Activated naive CD8-positive, alpha-beta T cell treated with anti-CD3 and anti-CD28 coated beads for 36 hours (primary cell): ENCODE results near the gene ATG10. TPM values are rescaled to one million over a fixed set of nuclear protein-coding genes. Genes with fewer than 3 reads are reported as not detected.
A peak's percentile ranks its signal among the peaks of the same experiment; 100 is the strongest.

Source experiments
- DNase-seq: peaks from one replicate; pipeline ENCODE4 v3.0.0; 2021
- H3K27ac Mint-ChIP-seq: one replicate; pipeline ENCODE4 v1.8.0; 2022; ENCODE audit warnings: mild to moderate bottlenecking, moderate library complexity, mixed read lengths
- H3K27me3 Mint-ChIP-seq: one replicate; pipeline ENCODE4 v1.8.0; 2022; ENCODE audit warnings: mild to moderate bottlenecking, mixed read lengths
- H3K36me3 Mint-ChIP-seq: one replicate; pipeline ENCODE4 v1.8.0; 2021; ENCODE audit warnings: mild to moderate bottlenecking, mixed read lengths
- H3K4me1 Mint-ChIP-seq: one replicate; pipeline ENCODE4 v1.8.0; 2021; ENCODE audit warnings: mixed read lengths
- H3K4me3 Mint-ChIP-seq: one replicate; pipeline ENCODE4 v1.8.0; 2022; ENCODE audit warnings: mild to moderate bottlenecking, moderate library complexity, mixed read lengths
- H3K9me3 Mint-ChIP-seq: one replicate; pipeline ENCODE4 v1.8.0; 2022; ENCODE audit warnings: mixed read lengths
- total RNA-seq, 2 experiments: library from RNA; stranded (reverse); gene quantifications; one replicate each; pipeline ENCODE4 v1.2.3, GENCODE V29; 2021

ATG10 gene
- total RNA-seq, 2 experiments from 2014 or later: 9.3 to 10.7 TPM

DNA sequence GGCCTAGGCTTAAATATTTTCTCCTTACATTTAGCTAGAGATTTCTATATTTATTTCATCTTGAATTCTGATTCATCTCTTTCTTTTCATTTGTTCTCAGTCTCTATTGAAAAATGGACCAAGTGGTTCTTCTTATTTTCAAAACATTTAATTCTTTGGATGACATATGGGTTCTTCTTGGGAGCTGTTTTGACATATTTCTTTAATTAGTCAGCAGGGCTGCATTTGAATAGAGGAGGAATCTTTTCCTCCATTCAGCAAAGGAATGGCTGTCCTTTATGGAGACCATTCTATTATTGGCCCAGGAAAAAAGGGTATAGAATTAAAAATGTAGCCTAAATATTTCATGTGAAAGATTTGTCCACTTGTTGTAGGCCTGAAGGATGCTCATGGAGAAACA is 196.5 kb downstream of the ATG10 start:
- no peaks in the 10 kb centered on the region for H3K36me3 Mint-ChIP-seq
- no peak for DNase-seq
- no peak overlapping the region for H3K4me3 Mint-ChIP-seq
- no peaks in the 10 kb centered on the region for H3K27me3 Mint-ChIP-seq
- no peaks in the 10 kb centered on the region for H3K9me3 Mint-ChIP-seq
- no peak overlapping the region for H3K27ac Mint-ChIP-seq
- H3K4me1 Mint-ChIP-seq: peaks cover 6% of the 10 kb centered on the region

DNA sequence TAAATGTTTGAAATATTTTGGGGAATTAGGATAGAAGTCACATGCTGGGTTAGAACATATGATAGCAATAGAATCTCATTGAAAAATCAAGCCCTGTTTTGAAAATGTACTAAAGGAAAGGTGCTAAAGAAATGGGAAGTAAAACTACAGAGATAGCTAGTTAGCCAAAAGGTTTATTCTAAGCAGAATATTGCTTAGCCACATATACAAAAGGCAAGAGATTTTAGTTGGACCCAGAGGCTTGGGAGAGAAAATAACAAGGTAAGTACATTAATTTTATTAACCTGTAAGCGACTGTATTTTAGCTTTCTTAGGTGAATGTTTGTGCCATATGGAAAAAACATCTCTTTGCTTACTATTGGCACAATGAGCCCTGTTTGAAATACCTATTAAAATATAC is 198.1 kb downstream of the ATG10 start:
- Mint-ChIP-seq H3K4me3 (no peak overlapping the region), H3K9me3 (no peaks in the 10 kb centered on the region), H3K36me3 (no peaks in the 10 kb centered on the region)

DNA sequence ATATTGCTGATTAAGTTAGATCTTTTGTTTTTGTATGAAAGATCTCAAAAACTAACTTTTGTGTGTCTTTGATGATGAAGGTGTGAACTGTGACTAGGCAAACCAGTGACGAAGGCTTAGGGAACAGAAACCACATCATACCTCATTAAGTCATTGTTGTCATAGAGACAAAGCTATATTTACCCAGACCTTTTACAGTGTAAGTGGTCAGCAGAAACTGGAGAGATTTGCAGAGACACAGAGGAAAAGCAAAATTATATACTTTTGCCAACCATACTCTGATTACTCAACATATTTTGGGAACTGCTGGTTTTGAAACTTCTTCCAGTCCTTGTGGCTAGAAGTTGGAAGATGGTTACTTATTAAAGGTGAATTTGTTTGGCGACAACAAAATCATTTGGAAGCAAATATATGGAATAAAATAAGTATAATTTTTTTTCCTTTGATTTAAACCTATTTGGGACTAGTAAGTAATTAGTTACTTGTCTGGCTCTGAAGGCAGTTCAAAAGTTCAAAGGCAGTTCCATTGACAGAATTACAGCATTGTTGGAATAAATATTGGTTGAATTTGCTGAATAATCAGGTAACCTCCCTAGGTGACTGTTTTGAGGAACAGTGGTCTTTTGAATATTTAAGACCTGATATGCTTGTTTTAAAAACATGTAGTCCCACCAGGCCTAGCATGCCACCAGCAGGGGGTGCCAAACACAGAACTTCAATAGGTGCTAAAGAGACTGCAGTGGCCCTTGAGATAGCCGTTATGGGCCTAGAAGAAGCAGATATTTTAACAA is 202.5 kb downstream of the ATG10 start:
- peak; percentile 56 for DNase-seq
- Mint-ChIP-seq H3K4me3 (no peak overlapping the region), H3K4me1 (peaks cover 7% of the 10 kb centered on the region), H3K9me3 (no peaks in the 10 kb centered on the region), H3K27me3 (no peaks in the 10 kb centered on the region), H3K27ac (no peak overlapping the region), H3K36me3 (peaks cover 1% of the 10 kb centered on the region)

More for the DNA sequence above, 198.1 kb downstream of the ATG10 start:
- Mint-ChIP-seq H3K27ac (no peak overlapping the region), H3K27me3 (no peaks in the 10 kb centered on the region), H3K4me1 (peaks cover 7% of the 10 kb centered on the region)
- no peak for DNase-seq

DNA sequence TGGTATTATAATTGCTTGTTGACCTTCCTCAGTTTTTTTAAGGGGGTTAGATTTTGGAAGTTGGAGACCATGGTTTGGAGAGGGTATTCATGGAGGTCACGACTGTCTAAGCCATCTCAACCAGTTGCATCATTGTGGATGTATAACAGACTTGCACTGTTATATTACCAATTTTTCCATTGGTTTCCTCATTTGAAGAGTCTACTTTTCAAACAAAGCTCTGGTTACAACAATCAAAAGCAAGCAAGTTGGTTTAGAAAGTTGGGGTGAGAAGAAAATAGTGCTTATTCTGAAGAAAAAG is 203.0 kb downstream of the ATG10 start:
- H3K4me1 Mint-ChIP-seq: peaks cover 7% of the 10 kb centered on the region
- no peak for DNase-seq
- no peaks in the 10 kb centered on the region for H3K9me3 Mint-ChIP-seq
- H3K36me3 Mint-ChIP-seq: peaks cover 3% of the 10 kb centered on the region
- no peak overlapping the region for H3K27ac Mint-ChIP-seq
- no peak overlapping the region for H3K4me3 Mint-ChIP-seq
- no peaks in the 10 kb centered on the region for H3K27me3 Mint-ChIP-seq

DNA sequence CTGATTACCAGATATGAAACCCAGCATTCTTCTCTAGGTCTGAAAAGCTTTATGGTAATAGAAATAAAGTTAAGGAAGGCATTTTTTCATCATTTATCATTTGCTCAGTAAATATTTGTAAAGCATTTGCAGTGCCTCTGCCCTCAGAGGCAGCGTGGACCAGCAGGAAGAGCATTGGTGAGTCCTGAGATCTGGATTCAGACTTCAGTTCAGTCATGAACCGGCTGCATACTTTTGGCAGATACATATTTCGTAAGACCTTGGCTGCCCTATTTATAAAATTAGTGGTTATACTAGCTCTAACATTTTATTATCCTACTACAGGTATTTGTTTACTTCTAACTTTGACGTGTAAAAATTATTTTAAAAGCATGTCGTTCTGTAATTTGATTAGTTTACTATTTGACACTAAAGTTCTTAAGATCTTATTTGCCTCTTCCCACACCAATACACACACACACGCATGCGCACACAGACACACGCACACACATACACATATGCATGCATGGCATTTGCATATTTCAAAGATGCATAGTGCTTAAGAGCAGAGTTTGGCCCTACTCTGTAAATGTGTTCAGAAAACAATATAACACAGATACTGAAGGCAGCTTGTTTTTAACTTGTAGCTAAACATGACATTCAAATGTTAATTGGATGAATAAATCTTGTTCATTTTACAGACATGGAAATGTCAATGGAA is 204.4 kb downstream of the ATG10 start:
- Mint-ChIP-seq H3K36me3 (peaks cover 8% of the 10 kb centered on the region), H3K4me1 (peaks cover 7% of the 10 kb centered on the region), H3K27me3 (no peaks in the 10 kb centered on the region), H3K27ac (no peak overlapping the region), H3K9me3 (no peaks in the 10 kb centered on the region), H3K4me3 (no peak overlapping the region)
- DNase-seq: no peak

DNA sequence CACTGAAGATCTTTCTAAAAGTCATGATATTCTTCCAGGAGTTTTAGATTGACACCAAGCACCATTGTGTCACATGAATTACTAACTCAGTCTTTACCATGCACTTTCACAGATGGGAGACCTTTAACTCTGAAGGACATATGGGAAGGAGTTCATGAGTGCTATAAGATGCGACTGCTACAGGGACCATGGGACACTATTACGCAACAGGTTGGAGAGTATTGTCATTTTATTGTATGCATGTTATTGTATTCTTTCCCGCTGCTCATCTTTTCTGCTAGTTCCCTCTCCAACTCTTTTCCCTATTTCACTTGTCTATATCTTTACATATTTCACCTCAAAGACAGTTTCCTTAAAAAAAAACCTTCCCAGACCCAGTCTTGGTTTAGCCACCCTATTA is 206.6 kb downstream of the ATG10 start:
- Mint-ChIP-seq H3K27ac (no peak overlapping the region), H3K36me3 (peaks cover 17% of the 10 kb centered on the region), H3K4me3 (no peak overlapping the region), H3K27me3 (no peaks in the 10 kb centered on the region), H3K4me1 (peaks cover 7% of the 10 kb centered on the region), H3K9me3 (no peaks in the 10 kb centered on the region)
- no peak for DNase-seq

DNA sequence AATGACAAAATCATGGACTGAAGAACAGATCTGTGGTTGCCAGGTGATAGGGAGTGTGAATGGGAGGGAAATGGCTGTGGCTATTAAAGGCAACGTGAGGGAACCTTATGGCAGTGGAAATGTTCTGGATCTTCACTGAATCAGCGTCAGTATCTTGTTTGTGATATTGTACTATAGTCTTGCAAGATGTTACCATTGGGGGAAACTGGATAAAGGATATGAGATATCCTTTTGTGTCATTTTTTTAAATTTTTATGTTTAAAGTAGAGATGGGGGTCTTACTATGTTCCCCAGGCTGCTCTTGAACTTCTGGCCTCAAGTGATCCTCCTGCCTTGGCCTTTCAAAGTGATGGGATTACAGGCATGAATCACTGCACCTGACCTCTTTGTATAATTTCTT is 210.8 kb downstream of the ATG10 start:
- Mint-ChIP-seq H3K27me3 (no peaks in the 10 kb centered on the region), H3K4me3 (no peak overlapping the region), H3K36me3 (peaks cover 17% of the 10 kb centered on the region), H3K9me3 (no peaks in the 10 kb centered on the region), H3K4me1 (no peaks in the 10 kb centered on the region), H3K27ac (no peak overlapping the region)
- no peak for DNase-seq

DNA sequence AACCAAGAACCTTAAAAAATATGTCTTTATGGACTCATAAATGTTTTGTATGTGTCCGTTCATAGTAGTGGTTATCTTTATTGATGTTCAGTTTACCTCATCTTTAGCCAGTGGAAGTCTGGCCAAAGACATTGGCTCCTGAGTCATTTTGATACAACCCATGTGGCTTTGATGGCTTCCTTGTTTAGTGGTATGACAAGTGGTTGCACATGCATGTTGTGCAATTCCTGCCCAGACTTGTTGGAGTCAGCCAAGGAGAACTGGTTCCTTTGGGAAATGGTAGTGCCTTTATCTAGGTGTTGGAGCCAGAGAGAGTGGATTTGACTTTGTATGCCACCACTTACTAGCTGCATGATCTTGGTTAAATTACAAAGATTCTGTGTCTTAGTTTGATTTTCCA is 212.0 kb downstream of the ATG10 start:
- no peak overlapping the region for H3K4me3 Mint-ChIP-seq

DNA sequence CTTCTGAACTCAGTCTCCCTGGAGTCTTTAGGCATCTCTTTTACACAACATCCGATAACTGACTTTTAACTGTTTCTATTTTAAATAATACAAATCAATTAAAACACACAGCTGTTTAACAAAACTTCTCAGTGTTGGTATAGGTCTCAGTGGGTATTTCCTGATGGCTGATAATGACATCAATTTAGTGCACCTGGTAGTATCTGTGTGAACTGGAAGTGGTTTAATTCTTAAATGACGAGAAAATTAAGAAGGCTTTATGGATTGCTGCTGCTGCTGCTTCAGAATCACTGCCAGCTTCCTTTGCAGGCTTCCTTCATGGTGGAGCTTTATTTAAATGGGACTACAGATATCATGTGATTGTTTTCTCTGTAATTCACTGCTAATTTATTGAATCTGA is 214.0 kb downstream of the ATG10 start:
- no peaks in the 10 kb centered on the region for H3K27me3 Mint-ChIP-seq
- H3K9me3 Mint-ChIP-seq: no peaks in the 10 kb centered on the region
- peaks cover 11% of the 10 kb centered on the region for H3K36me3 Mint-ChIP-seq
- no peak overlapping the region for H3K4me3 Mint-ChIP-seq
- H3K4me1 Mint-ChIP-seq: no peaks in the 10 kb centered on the region
- DNase-seq: no peak
- no peak overlapping the region for H3K27ac Mint-ChIP-seq

More for the DNA sequence above, 212.0 kb downstream of the ATG10 start:
- Mint-ChIP-seq H3K9me3 (no peaks in the 10 kb centered on the region), H3K27ac (no peak overlapping the region), H3K36me3 (peaks cover 15% of the 10 kb centered on the region), H3K4me1 (no peaks in the 10 kb centered on the region), H3K27me3 (no peaks in the 10 kb centered on the region)
- DNase-seq: no peak

DNA sequence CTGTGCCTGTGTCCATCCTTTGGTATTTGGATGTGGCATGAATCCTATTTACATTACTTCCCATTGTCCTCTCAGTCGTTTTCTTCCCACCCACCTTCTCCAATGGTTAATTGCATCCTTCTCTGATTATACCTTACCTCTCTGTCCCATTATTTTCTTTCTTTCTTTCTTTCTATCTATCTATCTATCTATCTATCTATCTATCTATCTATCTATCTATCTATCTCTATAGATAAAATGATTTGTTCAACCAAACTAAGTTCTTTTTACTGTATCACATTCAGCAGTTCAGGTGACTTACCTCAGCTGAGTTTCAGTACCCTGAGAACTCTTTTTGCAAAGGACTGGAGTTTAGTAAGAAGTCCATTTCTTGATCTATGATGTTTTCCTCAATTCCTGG is 225.7 kb downstream of the ATG10 start:
- no peak for DNase-seq
- no peaks in the 10 kb centered on the region for H3K4me1 Mint-ChIP-seq
- no peak overlapping the region for H3K27ac Mint-ChIP-seq
- peaks cover 1% of the 10 kb centered on the region for H3K9me3 Mint-ChIP-seq
- H3K36me3 Mint-ChIP-seq: peaks cover 2% of the 10 kb centered on the region
- H3K27me3 Mint-ChIP-seq: no peaks in the 10 kb centered on the region
- no peak overlapping the region for H3K4me3 Mint-ChIP-seq

DNA sequence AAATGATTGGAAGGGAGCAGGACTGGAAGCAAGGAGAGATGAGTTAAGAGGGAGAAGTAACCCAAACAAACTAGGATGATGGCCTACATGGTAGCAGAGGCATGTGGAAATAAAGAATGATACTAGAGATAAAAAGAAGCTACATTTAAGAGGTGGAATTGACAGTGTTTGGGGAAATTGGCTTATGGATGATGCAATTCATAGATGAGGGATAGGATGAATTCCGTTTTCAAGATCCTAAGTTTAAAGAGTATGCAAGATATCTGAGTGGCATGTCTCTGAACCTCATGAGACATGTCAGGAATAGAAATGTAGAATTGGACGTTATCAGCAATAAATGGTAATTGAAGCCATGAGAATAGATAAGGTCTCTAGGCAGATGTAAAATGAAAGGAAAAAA is 232.7 kb downstream of the ATG10 start:
- Mint-ChIP-seq H3K27me3 (no peaks in the 10 kb centered on the region), H3K4me3 (no peak overlapping the region), H3K27ac (no peak overlapping the region), H3K36me3 (peaks cover 2% of the 10 kb centered on the region), H3K4me1 (no peaks in the 10 kb centered on the region), H3K9me3 (peaks cover 1% of the 10 kb centered on the region)
- no peak for DNase-seq

DNA sequence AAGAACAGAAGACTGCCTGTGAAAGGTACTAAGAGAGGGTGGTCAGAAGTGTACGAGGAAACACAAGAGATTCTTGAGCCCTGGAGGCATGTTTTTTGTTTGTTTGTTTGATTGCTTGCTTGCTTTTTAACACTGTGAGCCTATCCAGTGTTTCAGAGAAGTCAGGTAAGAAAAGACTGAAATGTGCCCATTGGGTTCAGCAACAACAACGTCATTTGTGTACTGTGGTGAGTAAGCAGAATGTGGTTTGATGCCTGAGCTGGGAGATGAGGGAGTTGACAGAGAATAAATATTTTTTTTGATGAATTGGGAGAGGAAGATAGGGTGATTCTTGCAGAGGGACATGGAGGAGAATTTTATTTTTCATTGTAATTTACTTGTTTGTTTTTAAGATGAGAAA is 233.2 kb downstream of the ATG10 start:
- H3K4me3 Mint-ChIP-seq: no peak overlapping the region
- H3K9me3 Mint-ChIP-seq: no peaks in the 10 kb centered on the region
- H3K27me3 Mint-ChIP-seq: no peaks in the 10 kb centered on the region
- no peaks in the 10 kb centered on the region for H3K4me1 Mint-ChIP-seq
- H3K36me3 Mint-ChIP-seq: no peaks in the 10 kb centered on the region
- H3K27ac Mint-ChIP-seq: no peak overlapping the region
- no peak for DNase-seq

DNA sequence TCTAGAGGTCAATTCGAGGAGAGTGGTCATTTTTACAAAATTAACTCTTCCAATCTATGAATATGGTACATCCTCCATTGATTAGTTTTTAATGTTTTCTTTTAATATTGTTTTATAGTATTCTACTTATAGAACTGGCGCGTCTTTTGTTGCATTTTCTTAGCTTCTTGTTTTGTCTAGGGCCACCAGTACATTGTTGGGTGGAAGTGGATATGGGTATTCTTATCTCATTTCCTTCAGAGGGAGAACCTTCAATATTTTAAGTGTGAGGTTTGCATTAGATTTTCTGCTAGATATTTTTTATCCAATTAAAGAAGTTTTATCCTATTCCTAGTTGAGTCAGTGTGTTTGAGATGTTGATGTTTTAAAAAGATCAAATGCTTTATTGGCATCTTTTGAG is 236.5 kb downstream of the ATG10 start:
- no peaks in the 10 kb centered on the region for H3K4me1 Mint-ChIP-seq
- no peaks in the 10 kb centered on the region for H3K27me3 Mint-ChIP-seq
- H3K36me3 Mint-ChIP-seq: no peaks in the 10 kb centered on the region
- no peak overlapping the region for H3K4me3 Mint-ChIP-seq
- no peak for DNase-seq
- no peaks in the 10 kb centered on the region for H3K9me3 Mint-ChIP-seq
- no peak overlapping the region for H3K27ac Mint-ChIP-seq

DNA sequence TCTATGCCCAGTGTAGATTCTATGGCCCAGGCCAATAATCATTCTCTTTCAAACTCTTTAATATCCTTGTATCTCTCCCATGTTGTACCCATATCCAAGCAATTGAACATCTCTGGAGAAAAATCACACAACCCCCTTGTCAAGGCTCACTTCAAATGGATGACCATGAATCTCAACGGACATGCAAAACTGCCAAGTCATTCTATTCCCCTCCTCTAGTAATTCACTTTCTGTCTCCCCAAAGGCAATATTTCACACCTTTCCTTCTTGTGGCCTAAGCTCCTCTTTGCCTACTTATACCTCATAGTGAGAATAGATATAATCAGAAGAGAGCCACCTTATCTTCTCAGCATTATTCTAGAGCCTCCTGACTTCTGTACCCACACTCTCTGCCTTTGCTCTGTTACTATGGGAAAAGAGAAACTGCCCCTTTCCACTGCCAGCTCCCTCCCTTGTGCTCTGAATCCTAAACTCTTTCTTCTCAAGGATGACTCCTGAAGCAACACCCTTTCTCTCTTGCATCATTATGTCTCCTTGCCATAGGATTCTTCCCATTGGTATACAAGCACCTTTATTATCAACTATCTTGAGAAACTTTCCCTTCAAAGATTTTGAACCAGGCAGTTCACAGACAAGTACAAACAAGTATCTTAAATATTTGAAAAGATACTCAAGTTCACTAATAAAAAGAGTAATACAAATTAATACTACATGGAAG is 240.2 kb downstream of the ATG10 start:
- no peaks in the 10 kb centered on the region for H3K4me1 Mint-ChIP-seq
- no peak overlapping the region for H3K27ac Mint-ChIP-seq
- H3K4me3 Mint-ChIP-seq: no peak overlapping the region
- no peaks in the 10 kb centered on the region for H3K36me3 Mint-ChIP-seq
- no peaks in the 10 kb centered on the region for H3K9me3 Mint-ChIP-seq
- H3K27me3 Mint-ChIP-seq: no peaks in the 10 kb centered on the region
- no peak for DNase-seq

DNA sequence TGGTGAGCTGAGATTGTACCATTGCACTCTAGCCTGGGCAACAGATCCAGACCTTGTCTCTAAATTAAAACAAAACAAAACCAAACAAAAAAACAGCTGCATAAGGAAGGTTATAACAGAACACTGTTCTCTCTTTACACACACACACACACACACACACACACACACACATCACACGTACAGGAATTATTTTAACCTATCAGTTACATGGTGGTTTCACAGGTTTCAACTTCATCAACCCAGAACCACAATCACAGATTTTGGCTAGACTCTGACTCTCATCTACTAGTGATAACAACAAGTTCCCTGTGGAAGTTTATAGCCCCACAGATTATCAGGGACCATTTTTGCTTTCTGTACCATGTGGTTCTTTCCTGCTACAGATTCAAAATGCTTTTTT is 246.1 kb downstream of the ATG10 start:
- no peaks in the 10 kb centered on the region for H3K4me1 Mint-ChIP-seq
- H3K27me3 Mint-ChIP-seq: no peaks in the 10 kb centered on the region
- H3K36me3 Mint-ChIP-seq: no peaks in the 10 kb centered on the region
- H3K4me3 Mint-ChIP-seq: no peak overlapping the region
- no peak overlapping the region for H3K27ac Mint-ChIP-seq
- H3K9me3 Mint-ChIP-seq: no peaks in the 10 kb centered on the region
- no peak for DNase-seq
